PFSK-1 (cell line): ENCODE data around the gene PRKN.

Experiments
- FOXP2 ChIP-seq: optimal IDR thresholded peaks from 2 replicates; pipeline ENCODE3; 2011; ENCODE audit warnings: borderline replicate concordance, control low read depth, inconsistent platforms; ENCODE audit not compliant: insufficient read depth; ENCODE audit errors: extremely low read length, extremely low read depth
- POLR2AphosphoS5 ChIP-seq: IDR thresholded peaks from 2 replicates; pipeline ENCODE4 v1.6.1; 2012; ENCODE audit warnings: low read depth, mild to moderate bottlenecking, control low read depth, low read length, moderate library complexity
- SIN3A ChIP-seq: IDR thresholded peaks from 2 replicates; pipeline ENCODE4 v1.6.1; 2012; ENCODE audit warnings: mild to moderate bottlenecking, low read length, moderate library complexity, borderline replicate concordance; ENCODE audit not compliant: insufficient read depth
- TAF1 ChIP-seq: IDR thresholded peaks from 2 replicates; pipeline ENCODE4 v1.6.1; 2012; ENCODE audit warnings: low read length, control low read depth, borderline replicate concordance; ENCODE audit not compliant: insufficient read depth
- TF ChIP-seq, protein P1 (sequence below), 2 experiments: IDR thresholded peaks; 2 replicates each; pipeline versions ENCODE4 v1.6.1 to v1.8.0; 2011 to 2012; ENCODE audit warnings: low read depth in 2 of 2, low read length in 2 of 2, control low read depth in 1 of 2, inconsistent platforms in 1 of 2, mild to moderate bottlenecking in 1 of 2, moderate library complexity in 1 of 2; ENCODE audit not compliant: insufficient read depth in 1 of 2

Gene PRKN

DNA sequence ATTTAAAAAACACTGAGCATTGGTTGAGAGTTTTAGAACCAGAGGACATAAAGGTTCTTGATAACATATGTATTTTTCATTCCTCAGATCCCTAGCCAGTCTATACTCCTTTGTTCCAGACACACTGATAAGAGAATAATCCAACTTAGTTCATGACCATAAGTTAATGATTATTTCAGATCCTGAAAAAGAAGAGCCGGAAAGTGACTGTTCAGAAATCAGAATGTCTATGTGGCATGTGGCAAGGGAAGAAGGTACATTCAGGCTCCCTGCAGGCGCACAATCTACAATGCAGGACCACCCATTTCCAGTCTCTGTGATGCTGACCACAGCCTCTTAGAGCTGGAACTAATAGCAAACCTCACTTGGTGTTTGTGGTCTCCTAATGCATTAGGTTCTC is 787.0 kb downstream of the PRKN start:
- TF ChIP-seq FOXP2 (no peak), TAF1 (no peak), SIN3A (no peak), POLR2AphosphoS5 (no peak)
- TF ChIP-seq, protein P1, sequence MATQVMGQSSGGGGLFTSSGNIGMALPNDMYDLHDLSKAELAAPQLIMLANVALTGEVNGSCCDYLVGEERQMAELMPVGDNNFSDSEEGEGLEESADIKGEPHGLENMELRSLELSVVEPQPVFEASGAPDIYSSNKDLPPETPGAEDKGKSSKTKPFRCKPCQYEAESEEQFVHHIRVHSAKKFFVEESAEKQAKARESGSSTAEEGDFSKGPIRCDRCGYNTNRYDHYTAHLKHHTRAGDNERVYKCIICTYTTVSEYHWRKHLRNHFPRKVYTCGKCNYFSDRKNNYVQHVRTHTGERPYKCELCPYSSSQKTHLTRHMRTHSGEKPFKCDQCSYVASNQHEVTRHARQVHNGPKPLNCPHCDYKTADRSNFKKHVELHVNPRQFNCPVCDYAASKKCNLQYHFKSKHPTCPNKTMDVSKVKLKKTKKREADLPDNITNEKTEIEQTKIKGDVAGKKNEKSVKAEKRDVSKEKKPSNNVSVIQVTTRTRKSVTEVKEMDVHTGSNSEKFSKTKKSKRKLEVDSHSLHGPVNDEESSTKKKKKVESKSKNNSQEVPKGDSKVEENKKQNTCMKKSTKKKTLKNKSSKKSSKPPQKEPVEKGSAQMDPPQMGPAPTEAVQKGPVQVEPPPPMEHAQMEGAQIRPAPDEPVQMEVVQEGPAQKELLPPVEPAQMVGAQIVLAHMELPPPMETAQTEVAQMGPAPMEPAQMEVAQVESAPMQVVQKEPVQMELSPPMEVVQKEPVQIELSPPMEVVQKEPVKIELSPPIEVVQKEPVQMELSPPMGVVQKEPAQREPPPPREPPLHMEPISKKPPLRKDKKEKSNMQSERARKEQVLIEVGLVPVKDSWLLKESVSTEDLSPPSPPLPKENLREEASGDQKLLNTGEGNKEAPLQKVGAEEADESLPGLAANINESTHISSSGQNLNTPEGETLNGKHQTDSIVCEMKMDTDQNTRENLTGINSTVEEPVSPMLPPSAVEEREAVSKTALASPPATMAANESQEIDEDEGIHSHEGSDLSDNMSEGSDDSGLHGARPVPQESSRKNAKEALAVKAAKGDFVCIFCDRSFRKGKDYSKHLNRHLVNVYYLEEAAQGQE (IDR thresholded peaks at IDR 0.05; ENCODE audit: insufficient read depth in 1 of 2, low read depth in 2 of 2, low read length in 2 of 2): no peak

GRCh38 chr6:161926324-161926723 is 801.2 kb downstream of the PRKN start:
- TF ChIP-seq SIN3A: no peak
- TF ChIP-seq FOXP2: no peak
- TF ChIP-seq POLR2AphosphoS5: no peak
- TF ChIP-seq, protein P1 (IDR thresholded peaks at IDR 0.05; ENCODE audit: insufficient read depth in 1 of 2, low read depth in 2 of 2, low read length in 2 of 2): no peak
- TF ChIP-seq TAF1: no peak

DNA sequence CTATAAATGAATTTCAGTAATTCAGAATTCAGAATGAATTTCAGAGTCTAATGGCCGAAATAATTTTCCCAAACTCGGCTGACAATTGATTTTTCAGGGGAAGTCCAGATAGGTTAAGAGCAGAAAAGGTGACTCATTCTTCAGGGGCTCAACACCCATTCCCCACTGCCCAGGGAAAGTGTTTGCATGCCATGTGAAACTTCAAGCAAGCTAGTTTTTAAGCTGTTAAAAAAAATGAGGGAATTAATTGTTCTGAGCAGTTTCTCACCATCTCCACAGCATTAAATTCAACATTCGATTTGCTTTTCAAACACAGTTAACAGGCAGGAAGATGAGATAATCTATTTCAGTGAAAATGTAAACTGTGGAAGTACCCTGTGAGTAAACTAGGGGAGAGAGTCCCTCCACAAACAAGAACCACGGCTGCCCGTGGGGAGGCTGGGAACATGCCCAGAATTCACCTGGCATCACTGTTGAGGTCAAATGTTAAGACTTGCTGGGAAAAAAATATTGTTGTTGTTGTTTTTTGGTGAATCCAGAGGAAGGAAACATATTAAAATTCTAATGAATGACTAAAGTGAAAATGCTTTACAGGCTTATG is 803.0 kb downstream of the PRKN start:
- TF ChIP-seq, protein P1 (IDR thresholded peaks at IDR 0.05; ENCODE audit: insufficient read depth in 1 of 2, low read depth in 2 of 2, low read length in 2 of 2): no peak
- no peak for TF ChIP-seq POLR2AphosphoS5
- no peak for TF ChIP-seq SIN3A
- TF ChIP-seq TAF1: no peak
- no peak for TF ChIP-seq FOXP2

DNA sequence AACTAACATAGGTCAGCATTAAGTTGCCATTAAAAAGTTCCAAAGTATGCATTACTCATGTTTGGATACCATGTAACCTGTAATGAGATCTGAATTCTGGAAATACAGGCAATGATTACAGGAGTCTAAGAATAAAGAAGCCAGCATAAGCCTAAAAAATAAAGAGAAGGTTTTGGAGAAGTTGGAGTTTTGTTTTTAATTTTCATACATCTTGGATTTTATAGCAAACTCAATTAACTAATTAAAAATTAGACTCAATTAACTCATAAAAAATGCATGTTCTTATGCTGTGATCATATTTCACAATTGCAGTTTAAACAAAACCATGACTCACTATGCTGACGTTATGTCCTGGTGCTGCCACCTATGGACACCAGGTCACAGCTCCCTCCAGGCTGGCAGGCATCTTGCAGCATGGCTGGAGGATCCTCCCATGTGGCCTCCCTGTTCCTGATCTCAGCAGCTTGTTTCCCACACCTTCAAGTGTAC is 804.9 kb downstream of the PRKN start:
- no peak for TF ChIP-seq TAF1
- peak; percentile 63 for TF ChIP-seq FOXP2

DNA sequence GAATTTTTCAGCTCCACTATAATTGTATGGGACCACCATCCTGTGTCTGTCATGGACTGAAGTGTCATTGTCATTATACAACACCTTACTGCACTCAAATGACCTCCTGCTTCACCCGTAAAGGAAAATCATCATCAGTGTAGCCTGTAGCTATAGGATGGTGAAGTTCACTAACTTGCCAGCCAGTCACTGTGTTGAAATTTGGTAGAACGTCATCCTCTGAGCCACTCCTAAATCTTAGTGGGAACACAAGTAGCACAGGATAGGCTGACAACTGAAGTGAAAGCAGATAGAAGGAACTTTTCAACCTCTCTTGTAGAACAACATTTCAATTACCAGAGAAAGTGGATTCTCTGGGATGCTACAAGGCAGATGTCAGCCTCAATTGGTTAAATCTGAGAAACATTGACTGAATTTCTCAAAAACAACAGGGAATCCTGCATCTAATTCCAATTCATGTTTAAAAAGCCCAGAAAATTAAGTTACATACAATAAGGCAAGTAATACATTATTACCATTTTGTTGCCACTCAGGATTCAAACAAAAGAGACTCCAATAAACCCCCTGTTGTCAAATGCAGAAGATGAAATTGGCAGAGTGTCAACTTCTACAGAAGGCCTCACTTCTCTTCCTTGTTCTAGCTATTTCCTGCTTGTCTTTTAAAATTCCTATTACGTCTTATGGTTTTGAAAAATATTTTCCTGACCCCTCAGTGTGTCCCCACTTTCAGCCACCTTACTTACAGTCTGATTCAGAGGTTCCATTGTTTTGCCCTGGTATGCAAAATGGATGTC is 805.8 kb downstream of the PRKN start:
- no peak for TF ChIP-seq TAF1
- TF ChIP-seq POLR2AphosphoS5: no peak
- TF ChIP-seq, protein P1 (IDR thresholded peaks at IDR 0.05; ENCODE audit: insufficient read depth in 1 of 2, low read depth in 2 of 2, low read length in 2 of 2): no peak
- TF ChIP-seq FOXP2: no peak
- no peak for TF ChIP-seq SIN3A
